ENCODE data around the gene C10orf88. TPM values are rescaled to one million over a fixed set of nuclear protein-coding genes. Genes with fewer than 3 reads are reported as not detected.

Gene C10orf88
- polyA plus RNA-seq, 3 donors = 2.2 to 2.9 (median 2.7) TPM

DNA sequence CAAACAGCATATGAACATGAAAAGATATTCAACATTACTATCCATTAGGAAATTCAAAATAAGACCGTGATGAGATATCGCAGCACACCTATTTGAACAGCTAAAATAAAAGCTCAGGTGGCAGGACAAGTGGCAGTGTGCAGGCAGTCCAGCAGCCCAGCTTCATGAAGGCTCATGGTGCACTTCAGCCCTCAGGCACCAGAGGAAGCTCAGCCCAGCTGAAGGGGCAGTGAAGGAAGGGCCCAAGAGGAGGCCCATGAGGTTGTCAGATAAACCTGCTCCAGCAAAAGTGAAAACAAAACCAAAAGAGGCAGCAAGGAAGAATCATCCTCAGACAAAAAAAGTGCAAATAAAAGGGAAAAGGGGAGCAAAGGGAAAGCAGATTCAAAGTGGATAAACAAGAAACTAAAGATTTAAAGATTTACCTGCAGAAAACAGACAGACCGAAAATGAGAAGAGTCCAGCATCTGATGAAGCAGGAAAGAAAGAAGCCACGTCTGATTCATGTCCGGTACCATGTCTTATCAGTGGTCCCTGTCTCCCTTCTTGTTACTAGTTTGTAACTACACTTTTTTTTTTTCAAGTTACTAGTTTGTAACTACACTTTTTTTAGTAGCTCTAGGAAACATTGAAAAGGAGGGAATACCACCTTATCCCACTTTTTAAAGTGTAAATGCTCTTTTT lies 59.6 kb downstream of the C10orf88 start:
- 97% methylated on average over 3 of the region's 5 CpGs for WGBS (ENCODE audit: insufficient coverage)
- Mint-ChIP-seq H3K4me1 (peaks cover 3% of the 10 kb centered on the region), H3K27ac (no peak overlapping the region), H3K36me3 (no peaks in the 10 kb centered on the region), H3K27me3 (ENCODE audit: low read depth in 3 of 3) (peaks cover 2 to 5% (median 3%) of the 10 kb centered on the region in 3 donors), H3K4me3 (peak overlapping the region in 1 of 2 donors; percentile 7), H3K9me3 (peaks cover 0 to 6% (median 0%) of the 10 kb centered on the region in 7 donors)
- H3K4me3 ChIP-seq (replicated peaks in 1 of 3; ENCODE audit: low read depth in 2 of 3, low read length in 3 of 3) = no peak overlapping the region
- no peak overlapping the region for H3K4me2 ChIP-seq (replicated peaks; ENCODE audit: extremely low read depth, low read length, poor library complexity, severe bottlenecking)
- no peaks in the 10 kb centered on the region for H3K27me3 ChIP-seq (ENCODE audit: control insufficient read depth in 2 of 2, insufficient read depth in 2 of 2, low read length in 2 of 2)
- TF ChIP-seq, protein P1, sequence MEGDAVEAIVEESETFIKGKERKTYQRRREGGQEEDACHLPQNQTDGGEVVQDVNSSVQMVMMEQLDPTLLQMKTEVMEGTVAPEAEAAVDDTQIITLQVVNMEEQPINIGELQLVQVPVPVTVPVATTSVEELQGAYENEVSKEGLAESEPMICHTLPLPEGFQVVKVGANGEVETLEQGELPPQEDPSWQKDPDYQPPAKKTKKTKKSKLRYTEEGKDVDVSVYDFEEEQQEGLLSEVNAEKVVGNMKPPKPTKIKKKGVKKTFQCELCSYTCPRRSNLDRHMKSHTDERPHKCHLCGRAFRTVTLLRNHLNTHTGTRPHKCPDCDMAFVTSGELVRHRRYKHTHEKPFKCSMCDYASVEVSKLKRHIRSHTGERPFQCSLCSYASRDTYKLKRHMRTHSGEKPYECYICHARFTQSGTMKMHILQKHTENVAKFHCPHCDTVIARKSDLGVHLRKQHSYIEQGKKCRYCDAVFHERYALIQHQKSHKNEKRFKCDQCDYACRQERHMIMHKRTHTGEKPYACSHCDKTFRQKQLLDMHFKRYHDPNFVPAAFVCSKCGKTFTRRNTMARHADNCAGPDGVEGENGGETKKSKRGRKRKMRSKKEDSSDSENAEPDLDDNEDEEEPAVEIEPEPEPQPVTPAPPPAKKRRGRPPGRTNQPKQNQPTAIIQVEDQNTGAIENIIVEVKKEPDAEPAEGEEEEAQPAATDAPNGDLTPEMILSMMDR (IDR thresholded peaks at IDR 0.05) = no peak
- intact Hi-C loops (cut with micrococcal nuclease) = no loop called here
- no peaks in the 10 kb centered on the region for H3K36me3 ChIP-seq (replicated peaks in 1 of 2; ENCODE audit: control insufficient read depth in 1 of 2, insufficient read depth in 2 of 2, low read length in 2 of 2)
- H3K27ac ChIP-seq (ENCODE audit: low read depth in 1 of 2, low read length in 2 of 2) = no peak overlapping the region
- no peak overlapping the region for H3K9ac ChIP-seq (ENCODE audit: insufficient read depth, low read length, poor library complexity, severe bottlenecking)
- H2AFZ ChIP-seq (ENCODE audit: insufficient read depth, low read depth, low read length, poor library complexity, severe bottlenecking) = no peak overlapping the region
- no peaks in the 10 kb centered on the region for H3K79me2 ChIP-seq (ENCODE audit: insufficient read depth, low read length)
- no peaks in the 10 kb centered on the region for H3K4me1 ChIP-seq (ENCODE audit: control insufficient read depth in 1 of 2, insufficient read depth in 2 of 2, low read length in 2 of 2)
- no peak for DNase-seq
- no peaks in the 10 kb centered on the region for H3K9me3 ChIP-seq (replicated peaks in 1 of 2; ENCODE audit: control insufficient read depth in 1 of 2, insufficient read depth in 1 of 2, low read length in 2 of 2)
- H4K20me1 ChIP-seq (ENCODE audit: insufficient read depth, low read length) = no peaks in the 10 kb centered on the region

GRCh38 chr10:122884166-122884565 lies 69.9 kb downstream of the C10orf88 start:
- Mint-ChIP-seq H3K36me3 (no peaks in the 10 kb centered on the region), H3K27ac (no peak overlapping the region), H3K9me3 (peaks cover 0 to 11% (median 0%) of the 10 kb centered on the region in 7 donors), H3K27me3 (ENCODE audit: low read depth in 3 of 3) (peaks cover 2 to 16% (median 9%) of the 10 kb centered on the region in 3 donors), H3K4me3 (no peak overlapping the region), H3K4me1 (peaks cover 14% of the 10 kb centered on the region)
- Histone ChIP-seq H3K27ac (ENCODE audit: low read depth in 1 of 2, low read length in 2 of 2) (no peak overlapping the region), H3K4me1 (ENCODE audit: control insufficient read depth in 1 of 2, insufficient read depth in 2 of 2, low read length in 2 of 2) (peaks cover 12 to 13% of the 10 kb centered on the region in 2 donors), H3K9ac (ENCODE audit: insufficient read depth, low read length, poor library complexity, severe bottlenecking) (no peak overlapping the region), H3K36me3 (replicated peaks in 1 of 2; ENCODE audit: control insufficient read depth in 1 of 2, insufficient read depth in 2 of 2, low read length in 2 of 2) (no peaks in the 10 kb centered on the region), H3K4me2 (replicated peaks; ENCODE audit: extremely low read depth, low read length, poor library complexity, severe bottlenecking) (no peak overlapping the region), H4K20me1 (ENCODE audit: insufficient read depth, low read length) (no peaks in the 10 kb centered on the region), H3K4me3 (replicated peaks in 1 of 3; ENCODE audit: low read depth in 2 of 3, low read length in 3 of 3) (no peak overlapping the region), H3K27me3 (ENCODE audit: control insufficient read depth in 2 of 2, insufficient read depth in 2 of 2, low read length in 2 of 2) (peaks cover 3 to 5% of the 10 kb centered on the region in 2 donors), H2AFZ (ENCODE audit: insufficient read depth, low read depth, low read length, poor library complexity, severe bottlenecking) (no peak overlapping the region), H3K79me2 (ENCODE audit: insufficient read depth, low read length) (peaks cover under 1% of the 10 kb centered on the region), H3K9me3 (replicated peaks in 1 of 2; ENCODE audit: control insufficient read depth in 1 of 2, insufficient read depth in 1 of 2, low read length in 2 of 2) (no peaks in the 10 kb centered on the region)
- intact Hi-C loops (cut with micrococcal nuclease) = no loop called here
- no CpG with 5 or more reads among the region's 1 CpG for WGBS (ENCODE audit: insufficient coverage)
- DNase-seq = no peak
- TF ChIP-seq, protein P1 (IDR thresholded peaks at IDR 0.05) = no peak
